Gastrocnemius medialis (tissue), 4 donors: ENCODE data around the gene DMD.

Source experiments
- CTCF ChIP-seq, 5 experiments: fragments of 450-650 bp in 3 of 5; fragments of 200-600 bp in 2 of 5; sonication (generic) in 2 of 5; IDR thresholded peaks in 4 of 5; conservative IDR thresholded peaks in 1 of 5; 1 replicate in 4 of 5; 2 replicates in 1 of 5; pipeline ENCODE4 v1.5.1; 2016 to 2019; ENCODE audit warnings: antibody characterized with exemption in 5 of 5, mild to moderate bottlenecking in 3 of 5, moderate library complexity in 3 of 5
- POLR2A ChIP-seq, 2 donors: fragments of 450-650 bp; IDR thresholded peaks; one replicate each; pipeline ENCODE4 v1.6.1; 2017; ENCODE audit warnings: antibody characterized with exemption in 2 of 2, mild to moderate bottlenecking in 2 of 2, moderate library complexity in 2 of 2

DNA sequence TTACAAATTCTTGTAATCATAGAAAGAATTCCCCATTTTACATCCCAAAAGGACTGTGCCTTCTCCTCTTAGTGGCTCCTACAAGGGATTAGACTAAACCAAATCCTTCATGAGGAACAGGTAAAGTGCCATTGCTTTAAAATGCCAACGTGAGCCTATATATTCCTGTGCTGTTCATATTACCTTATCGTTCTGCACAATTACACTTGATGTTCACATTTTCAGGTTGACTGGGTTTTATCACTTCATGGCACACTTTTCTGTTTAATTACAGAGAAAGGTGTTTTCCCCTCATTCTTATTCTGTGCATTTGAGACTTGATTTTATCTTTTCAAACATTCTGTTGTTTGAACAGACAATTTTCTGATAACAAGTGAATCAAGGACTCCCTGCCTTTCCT lies 1493.9 kb downstream of the DMD start:
- TF ChIP-seq CTCF (IDR thresholded peaks at IDR 0.05 in 4 of 5, conservative IDR thresholded peaks at IDR 0.05 in 1 of 5) (no peak), POLR2A (IDR thresholded peaks at IDR 0.05) (no peak)
